HG03139 (cell line): ENCODE results near the gene RIC1.
"Not testable (repeated sequence)": the region's sequence is repeated elsewhere in the genome, so short reads cannot be mapped to it uniquely, and the experiment has no call there.

Source experiments
- ATAC-seq: cut with Tn5 transposase; IDR thresholded peaks from one replicate; pipeline ENCODE4 v1.9.1; 2021; ENCODE audit not compliant: unreplicated experiment

RIC1 gene

DNA sequence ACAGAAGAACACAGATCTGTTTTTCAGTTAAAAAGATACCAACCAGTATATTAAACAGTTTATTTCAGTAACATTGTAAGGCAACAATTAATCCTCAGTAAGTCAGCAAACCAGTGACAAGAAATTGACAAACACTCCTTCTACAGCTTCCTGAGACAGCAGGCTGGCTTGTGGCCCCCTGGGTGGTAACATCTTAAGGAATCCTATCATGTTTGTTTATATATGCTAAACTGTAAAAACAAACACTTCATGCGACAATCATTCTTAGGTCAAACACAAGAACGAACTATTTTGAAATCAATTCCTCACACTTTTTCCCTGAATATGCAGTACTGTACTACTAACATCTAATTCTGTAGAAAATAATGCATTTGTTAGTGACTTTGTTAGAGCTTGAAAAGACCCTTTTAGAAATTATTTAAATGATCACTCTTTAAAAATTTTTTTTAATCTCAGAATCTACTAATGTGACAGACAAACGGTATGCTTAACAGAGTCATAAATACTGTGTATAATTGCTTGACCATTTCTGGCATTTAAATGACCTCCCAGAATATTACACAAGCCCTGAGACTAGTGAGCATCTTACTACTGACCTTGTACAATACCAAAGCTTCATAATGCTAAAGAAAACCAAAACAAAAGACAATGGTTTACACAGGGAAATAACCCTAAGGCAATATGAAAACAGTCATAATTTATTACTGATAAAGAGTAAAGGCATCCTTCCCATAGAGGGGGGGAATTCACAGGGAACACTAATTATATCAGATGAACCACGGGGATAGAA lies 155.8 kb downstream of the RIC1 start:
- ATAC-seq, result no peak

DNA sequence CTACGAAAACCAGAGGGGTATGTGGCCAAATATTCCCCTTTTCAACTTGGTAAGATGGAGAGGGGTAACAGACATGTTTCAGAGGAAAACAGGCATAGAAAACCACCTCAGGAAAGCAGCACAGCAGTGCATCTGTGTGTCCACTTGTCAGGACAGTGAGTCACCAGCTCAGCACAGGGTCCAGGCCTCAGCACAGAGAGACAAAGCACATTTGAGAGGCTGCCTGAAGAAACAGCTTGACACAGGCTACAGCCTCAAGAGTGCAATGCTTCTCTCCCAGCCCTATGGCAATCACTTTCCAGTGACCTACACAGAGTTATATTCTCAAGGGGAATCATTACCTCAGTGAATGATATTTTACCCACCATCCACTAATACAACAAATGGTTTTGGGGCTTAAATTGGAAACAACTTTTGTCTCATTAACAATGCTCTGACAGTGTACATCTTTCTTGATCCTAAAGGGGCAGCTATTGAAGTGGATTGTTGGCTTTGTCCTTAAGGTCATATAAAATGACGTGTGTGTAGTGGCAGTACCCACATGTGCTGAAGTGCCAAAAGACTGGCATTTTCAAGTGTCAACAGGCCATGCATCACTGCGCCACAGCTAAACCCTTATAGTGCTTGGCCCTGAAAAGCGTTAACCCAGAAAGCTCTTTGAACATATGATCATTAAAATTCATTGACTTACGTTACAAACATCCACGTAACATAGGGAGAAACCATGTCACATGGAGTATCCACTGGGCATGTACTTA lies 157.6 kb downstream of the RIC1 start:
- ATAC-seq, result no peak

DNA sequence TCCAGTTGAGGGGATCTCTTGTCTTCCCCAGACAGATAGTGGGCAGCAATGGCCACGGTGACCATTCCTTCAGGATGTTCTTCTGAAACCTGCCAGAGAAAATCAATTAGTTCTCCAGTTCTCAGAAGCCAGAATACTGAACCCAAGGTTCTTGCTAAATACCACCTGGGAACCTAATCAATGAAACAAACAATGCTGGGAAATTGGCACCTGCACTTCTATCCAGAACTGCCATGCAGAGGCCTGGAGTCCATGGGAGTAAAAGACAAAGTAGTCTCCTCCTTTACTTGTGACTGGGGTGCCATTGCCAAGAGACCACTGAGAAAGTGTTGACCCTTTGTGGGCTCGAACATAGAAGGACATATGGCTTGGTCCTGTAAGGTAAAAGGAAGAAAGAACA lies 158.3 kb downstream of the RIC1 start:
- no peak for ATAC-seq

DNA sequence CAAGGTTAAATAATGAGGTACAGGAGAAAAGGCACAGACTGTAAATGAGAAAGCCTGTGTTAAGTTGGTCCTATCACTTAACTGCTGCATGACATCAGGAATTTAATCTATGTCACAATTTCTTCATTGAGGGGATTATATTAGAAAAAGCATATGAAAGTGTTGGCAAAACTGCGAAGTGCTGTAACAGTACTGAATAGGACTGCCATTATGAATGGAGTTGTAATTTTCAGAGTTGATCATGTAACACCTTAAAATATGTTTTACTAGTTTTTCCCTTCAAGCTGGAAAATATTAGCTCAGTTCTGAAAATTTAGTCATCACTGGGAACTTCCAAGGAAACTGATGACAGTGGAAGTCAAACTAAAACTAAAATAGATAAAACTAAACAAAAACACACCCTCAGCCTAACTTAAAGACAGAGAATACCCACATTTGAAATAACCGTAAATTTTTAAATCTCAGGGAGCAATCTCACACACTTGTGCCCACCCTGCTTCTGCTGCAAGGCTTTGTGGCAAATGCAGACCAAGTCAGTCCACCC lies 158.9 kb downstream of the RIC1 start:
- no peak for ATAC-seq

- no peak for ATAC-seq
These were observed 160.6 kb downstream of the RIC1 start for GRCh38 chr9:5789489-5789888.

DNA sequence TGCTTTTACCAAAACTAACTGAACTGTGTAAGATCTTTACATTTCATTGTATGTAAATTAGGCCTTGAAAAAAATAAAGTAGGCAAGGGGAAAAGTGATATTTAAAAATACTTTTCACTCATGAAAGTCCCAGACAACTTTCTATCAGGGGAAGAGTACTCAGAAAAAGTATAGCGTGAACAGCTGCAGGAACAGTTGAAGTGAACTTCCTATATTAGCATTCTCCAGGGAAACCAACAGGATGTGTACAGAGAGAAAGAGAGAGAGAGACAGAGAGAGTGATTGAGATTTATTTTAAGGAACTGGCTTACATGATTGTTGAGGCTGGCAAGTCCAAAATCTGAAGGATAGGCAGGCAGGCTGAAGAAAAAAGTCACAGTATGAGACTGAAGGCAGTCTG lies 162.0 kb downstream of the RIC1 start:
- ATAC-seq, result no peak

DNA sequence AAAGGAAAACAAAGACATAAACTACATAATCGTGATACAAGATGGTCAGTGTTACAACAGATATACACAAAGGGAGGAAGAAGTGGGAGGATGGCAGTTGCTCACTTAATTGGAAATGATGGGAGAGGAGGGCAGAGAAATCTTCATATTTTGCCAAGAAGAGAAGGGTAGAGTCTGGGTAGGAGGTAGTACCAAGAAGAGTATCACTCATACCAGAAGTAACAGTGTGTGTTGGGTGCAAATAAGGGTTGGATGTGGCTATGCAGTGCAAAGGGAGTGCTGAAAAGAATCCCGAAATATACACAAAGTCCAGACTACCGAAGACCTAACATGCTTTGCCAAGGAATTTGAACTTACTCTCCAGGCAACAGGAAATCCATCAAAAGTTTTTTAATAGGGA lies 163.0 kb downstream of the RIC1 start:
- ATAC-seq, result no peak

GRCh38 chr9:5793812-5794211 lies 164.9 kb downstream of the RIC1 start:
- no peak for ATAC-seq

DNA sequence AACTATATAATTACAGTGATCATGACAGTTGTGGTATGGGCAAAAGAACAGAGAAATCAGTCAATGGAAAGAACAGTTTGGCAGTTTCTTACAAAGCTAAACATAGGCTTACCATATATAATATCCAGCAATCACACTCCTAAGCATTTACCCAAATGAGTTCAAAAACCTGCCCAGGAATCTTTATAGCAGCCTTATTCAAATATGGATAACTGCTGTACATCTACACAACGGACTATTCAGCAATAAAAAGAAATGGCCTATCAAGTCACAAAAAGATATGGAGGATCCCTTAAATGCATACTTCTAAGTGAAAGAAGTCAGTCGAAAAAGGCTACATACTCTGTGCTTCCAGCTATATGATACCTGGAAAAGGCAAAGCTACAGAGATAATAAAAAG lies 167.4 kb downstream of the RIC1 start:
- no peak for ATAC-seq

GRCh38 chr9:5798581-5798980 lies 169.7 kb downstream of the RIC1 start:
- no peak for ATAC-seq

GRCh38 chr9:5799314-5799713 lies 170.4 kb downstream of the RIC1 start:
- no peak for ATAC-seq

DNA sequence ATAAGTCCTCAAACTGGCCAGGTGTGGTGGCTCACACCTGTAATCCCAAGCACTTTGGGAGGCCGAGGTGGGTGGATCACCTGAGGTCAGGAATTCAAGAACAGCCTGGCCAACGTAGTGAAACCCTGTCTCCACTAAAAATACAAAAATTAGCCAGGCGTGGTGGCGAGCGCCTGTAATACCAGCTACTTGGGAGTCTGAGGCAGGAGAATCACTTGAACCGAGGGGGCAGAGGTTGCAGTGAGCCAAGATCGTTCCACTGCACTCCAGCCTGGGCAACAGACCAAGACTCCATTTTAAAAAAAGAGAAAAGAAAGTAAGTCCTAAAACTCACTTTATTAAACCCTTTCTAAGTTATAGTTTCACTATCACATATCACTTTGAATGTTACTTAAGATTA lies 171.5 kb downstream of the RIC1 start:
- ATAC-seq, result not testable (repeated sequence)

GRCh38 chr9:5800969-5801738 lies 172.2 kb downstream of the RIC1 start:
- ATAC-seq, result no peak

DNA sequence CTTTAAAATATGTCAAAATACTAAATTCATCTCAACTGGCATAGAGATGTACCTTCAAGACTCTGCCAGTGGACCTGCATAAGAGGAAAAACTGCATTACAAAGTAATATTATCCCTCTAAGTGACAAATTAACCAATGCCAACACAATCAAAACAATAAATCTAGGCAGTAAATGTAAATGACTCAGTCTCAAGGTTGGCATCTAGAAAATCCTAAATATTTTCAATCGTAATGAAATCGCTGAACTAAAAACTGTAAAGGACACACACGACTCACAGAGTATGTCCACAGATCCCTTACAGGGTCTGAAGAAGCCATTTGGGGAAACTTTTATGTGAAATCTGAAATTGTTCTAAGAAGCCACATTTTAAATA lies 172.8 kb downstream of the RIC1 start:
- no peak for ATAC-seq

DNA sequence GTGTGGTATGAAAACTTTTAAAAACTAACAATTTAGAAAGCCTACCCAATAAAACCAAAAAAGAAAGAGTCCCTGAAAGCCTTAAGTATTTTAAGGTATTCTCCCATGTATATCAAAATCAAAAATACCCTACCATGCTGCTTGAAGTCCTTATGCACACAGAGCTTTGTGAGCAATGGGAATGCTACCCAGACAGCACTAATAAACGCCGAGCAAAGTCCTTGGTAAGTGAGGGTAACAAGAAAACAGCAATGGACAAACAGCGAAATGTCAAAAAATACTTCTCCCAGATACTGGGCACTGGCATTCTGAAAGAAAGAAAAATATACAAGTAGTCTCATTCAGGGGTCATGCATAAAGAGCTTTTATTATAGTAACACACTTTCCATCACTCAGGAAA lies 176.6 kb downstream of the RIC1 start:
- ATAC-seq, result no peak

DNA sequence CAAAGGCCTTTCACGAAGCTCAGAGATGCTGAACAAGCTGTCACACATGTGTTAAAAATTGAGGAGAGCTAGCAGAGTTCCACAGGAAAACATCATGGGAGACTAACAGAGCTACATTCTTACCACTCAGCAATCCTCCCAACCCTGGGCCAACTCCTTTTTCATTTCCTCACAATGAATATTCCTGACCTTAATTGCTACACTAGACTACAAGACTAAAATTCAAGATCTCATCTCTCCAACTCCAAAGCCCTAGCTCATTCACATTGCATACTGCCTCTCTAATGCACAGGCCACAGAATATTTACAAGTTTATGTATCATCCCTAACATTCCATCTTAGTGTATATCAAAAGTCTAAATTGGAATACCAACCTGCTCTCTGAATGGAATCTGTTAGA lies 182.8 kb downstream of the RIC1 start:
- ATAC-seq, result no peak

GRCh38 chr9:5813824-5814223 lies 184.9 kb downstream of the RIC1 start:
- no peak for ATAC-seq

DNA sequence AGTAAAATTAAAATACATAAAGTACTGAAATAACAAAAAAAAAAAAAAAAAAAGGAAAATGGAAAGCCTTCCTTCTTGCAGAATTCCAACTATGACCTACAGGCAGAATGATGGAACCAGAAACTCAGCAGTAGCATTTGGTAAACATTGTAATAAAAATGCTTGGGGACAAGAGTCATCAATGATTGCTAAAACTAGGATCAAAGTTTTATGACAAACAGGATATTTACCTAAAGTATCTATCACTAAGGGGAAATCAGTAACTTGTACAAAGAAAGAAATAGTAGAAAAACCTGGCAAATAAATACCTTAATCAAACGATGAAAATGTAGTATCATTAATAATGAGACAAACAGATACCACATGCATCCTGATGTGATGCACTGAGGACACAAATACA lies 186.6 kb downstream of the RIC1 start:
- ATAC-seq, result no peak

GRCh38 chr9:5817862-5818261 lies 189.0 kb downstream of the RIC1 start:
- no peak for ATAC-seq

- no peak for ATAC-seq
These were observed 189.7 kb downstream of the RIC1 start for GRCh38 chr9:5818424-5819142.

DNA sequence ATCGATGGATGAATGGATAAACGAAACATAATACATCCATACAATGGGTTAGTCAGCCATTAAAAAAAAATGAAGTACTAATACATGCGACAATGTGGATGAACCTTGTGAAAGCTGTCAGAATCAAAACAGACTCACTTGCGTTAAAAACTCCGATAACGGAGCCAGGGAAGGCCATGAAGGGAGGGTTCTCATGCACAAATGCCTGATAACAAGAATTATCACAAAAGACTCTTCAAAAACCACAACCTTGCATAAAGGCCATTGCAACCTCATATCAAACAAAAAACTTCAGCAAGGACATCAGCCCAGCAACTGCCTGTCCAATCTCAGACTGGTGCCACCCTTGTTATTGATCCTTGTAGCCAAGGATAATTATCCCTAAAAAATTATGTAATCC lies 190.3 kb downstream of the RIC1 start:
- ATAC-seq, result no peak
